Calu3 (cell line): Measurements from ENCODE around the gene PPP1R14C. TPM values are rescaled to one million over a fixed set of nuclear protein-coding genes. Genes with fewer than 3 reads are reported as not detected.
"Not testable (repeated sequence)": the region's sequence is repeated elsewhere in the genome, so short reads cannot be mapped to it uniquely, and the experiment has no call there.

Source experiments
- BruUV-seq: library from RNA; stranded (reverse); fragments of 400-500 nt; replicated peaks from 2 replicates; lab custom pipeline; 2021; lab: Mats Ljungman, UMichigan
- CTCF ChIA-PET: fragments of 300-600 bp; sonication (Branson Sonifier 250); formaldehyde crosslinking; loops from one replicate; lab custom pipeline; 2022; ENCODE audit warnings: antibody characterized with exemption; lab: Charles Lee
- DNase-seq: peaks from one replicate; pipeline ENCODE4 v3.0.0; 2022
- H3K27ac Mint-ChIP-seq: one replicate; pipeline ENCODE4 v1.8.0; 2022; ENCODE audit warnings: mixed read lengths; ENCODE audit not compliant: unreplicated experiment
- H3K27me3 Mint-ChIP-seq: one replicate; pipeline ENCODE4 v1.8.0; 2022; ENCODE audit warnings: mixed read lengths; ENCODE audit not compliant: unreplicated experiment
- H3K36me3 Mint-ChIP-seq: one replicate; pipeline ENCODE4 v1.8.0; 2022; ENCODE audit warnings: mild to moderate bottlenecking, moderate library complexity, mixed read lengths; ENCODE audit not compliant: insufficient read depth, unreplicated experiment
- H3K4me1 Mint-ChIP-seq: one replicate; pipeline ENCODE4 v1.8.0; 2022; ENCODE audit warnings: mild to moderate bottlenecking, low read depth, mixed read lengths; ENCODE audit not compliant: unreplicated experiment
- H3K4me3 Mint-ChIP-seq: one replicate; pipeline ENCODE4 v1.8.0; 2022; ENCODE audit warnings: mild to moderate bottlenecking, low read depth, moderate library complexity, mixed read lengths; ENCODE audit not compliant: unreplicated experiment
- H3K9me3 Mint-ChIP-seq: one replicate; pipeline ENCODE4 v1.8.0; 2022; ENCODE audit warnings: low read depth, mixed read lengths; ENCODE audit not compliant: unreplicated experiment
- CTCF ChIP-seq: fragments of 200-600 bp; IDR thresholded peaks from one replicate; pipeline ENCODE4 v1.8.0; 2022; ENCODE audit warnings: antibody characterized with exemption; ENCODE audit not compliant: unreplicated experiment
- intact Hi-C: fragments of 100-400 bp; cut with micrococcal nuclease; formaldehyde crosslinking; loops from one replicate; pipeline ENCODE4 v1.10.0; 2022; ENCODE audit not compliant: unreplicated experiment
- total RNA-seq: library from RNA; stranded (reverse); gene quantifications from 2 replicates; pipeline ENCODE4 v1.2.3, GENCODE V29; 2022

PPP1R14C gene
- total RNA-seq, 1 experiment from 2014 or later: 3.6 TPM

- no peaks in the 10 kb centered on the region for H3K9me3 Mint-ChIP-seq
- BruUV-seq: no TSS peak
- no peaks in the 10 kb centered on the region for H3K4me1 Mint-ChIP-seq
- no peak overlapping the region for H3K4me3 Mint-ChIP-seq
- H3K27me3 Mint-ChIP-seq: no peaks in the 10 kb centered on the region
- no peak overlapping the region for H3K27ac Mint-ChIP-seq
- DNase-seq: no peak
- intact Hi-C loops: no loop called here
- no peaks in the 10 kb centered on the region for H3K36me3 Mint-ChIP-seq
- CTCF ChIA-PET: interaction anchor here (0.6 kb wide), 1 partner anchor 156 kb away, joined by 4 read pairs; no protein-coding TSS in a partner anchor
- no peak for TF ChIP-seq CTCF
These were observed 96.1 kb downstream of the PPP1R14C start for GRCh38 chr6:150238846-150239407.

- H3K36me3 Mint-ChIP-seq, DNase-seq, BruUV-seq, H3K4me3 Mint-ChIP-seq, CTCF ChIA-PET, H3K27ac Mint-ChIP-seq, H3K9me3 Mint-ChIP-seq, H3K27me3 Mint-ChIP-seq, intact Hi-C loops, H3K4me1 Mint-ChIP-seq: not testable (repeated sequence)
These were observed 98.9 kb downstream of the PPP1R14C start for GRCh38 chr6:150241756-150242155.

GRCh38 chr6:150243620-150244314 is 100.9 kb downstream of the PPP1R14C start:
- no TSS peak for BruUV-seq
- no peaks in the 10 kb centered on the region for H3K4me1 Mint-ChIP-seq
- no peak overlapping the region for H3K27ac Mint-ChIP-seq
- intact Hi-C loops: no loop called here
- no peaks in the 10 kb centered on the region for H3K27me3 Mint-ChIP-seq
- CTCF ChIA-PET: no interaction called here
- no peaks in the 10 kb centered on the region for H3K9me3 Mint-ChIP-seq
- DNase-seq: no peak
- H3K36me3 Mint-ChIP-seq: no peaks in the 10 kb centered on the region
- no peak overlapping the region for H3K4me3 Mint-ChIP-seq
- no peak for TF ChIP-seq CTCF

GRCh38 chr6:150245148-150245935 is 102.5 kb downstream of the PPP1R14C start:
- DNase-seq: no peak
- no TSS peak for BruUV-seq
- Mint-ChIP-seq H3K27me3 (no peaks in the 10 kb centered on the region), H3K36me3 (no peaks in the 10 kb centered on the region), H3K4me3 (no peak overlapping the region), H3K4me1 (no peaks in the 10 kb centered on the region), H3K27ac (no peak overlapping the region), H3K9me3 (no peaks in the 10 kb centered on the region)
- intact Hi-C loops: no loop called here
- TF ChIP-seq CTCF: no peak
- CTCF ChIA-PET: no interaction called here
